Effector memory CD8-positive, alpha-beta T cell (primary cell): ENCODE results near the gene C1QTNF1.
A peak's percentile ranks its signal among the peaks of the same experiment; 100 is the strongest.

Experiments
- ATAC-seq: fragments of 150-1000 bp; cut with Tn5 transposase; replicated peaks from 2 replicates; pipeline ENCODE4 v1.10.0; 2021; ENCODE audit warnings: mild to moderate bottlenecking, moderate library complexity
- DNase-seq, 3 experiments: peaks; one replicate each; pipeline ENCODE4 v3.0.0; 2021
- H3K27ac Mint-ChIP-seq, 2 donors: one replicate each; pipeline ENCODE4 v1.8.0; 2022; ENCODE audit warnings: mild to moderate bottlenecking in 2 of 2, mixed read lengths in 2 of 2, moderate library complexity in 2 of 2
- H3K27me3 Mint-ChIP-seq, 2 donors: one replicate each; pipeline ENCODE4 v1.8.0; 2022; ENCODE audit warnings: mixed read lengths in 2 of 2
- H3K36me3 Mint-ChIP-seq: one replicate; pipeline ENCODE4 v1.8.0; 2022; ENCODE audit warnings: mild to moderate bottlenecking, moderate library complexity, mixed read lengths; ENCODE audit not compliant: insufficient read depth
- H3K4me1 Mint-ChIP-seq, 2 donors: one replicate each; pipeline ENCODE4 v1.8.0; 2022; ENCODE audit warnings: low read depth in 2 of 2, mixed read lengths in 2 of 2
- H3K4me3 Mint-ChIP-seq, 2 donors: one replicate each; pipeline ENCODE4 v1.8.0; 2022; ENCODE audit warnings: mild to moderate bottlenecking in 2 of 2, mixed read lengths in 2 of 2, moderate library complexity in 2 of 2
- H3K9me3 Mint-ChIP-seq, 2 donors: one replicate each; pipeline ENCODE4 v1.8.0; 2022; ENCODE audit warnings: mixed read lengths in 2 of 2

C1QTNF1 gene

GRCh38 chr17:78986649-78987328, 37.2 kb upstream of the C1QTNF1 start:
- no peak for ATAC-seq
- Mint-ChIP-seq H3K4me1 (peaks cover 6 to 9% of the 10 kb centered on the region in 2 donors), H3K27me3 (no peaks in the 10 kb centered on the region), H3K36me3 (peaks cover 28% of the 10 kb centered on the region), H3K4me3 (no peak overlapping the region), H3K9me3 (no peaks in the 10 kb centered on the region), H3K27ac (no peak overlapping the region)
- DNase-seq, result no peak

DNA sequence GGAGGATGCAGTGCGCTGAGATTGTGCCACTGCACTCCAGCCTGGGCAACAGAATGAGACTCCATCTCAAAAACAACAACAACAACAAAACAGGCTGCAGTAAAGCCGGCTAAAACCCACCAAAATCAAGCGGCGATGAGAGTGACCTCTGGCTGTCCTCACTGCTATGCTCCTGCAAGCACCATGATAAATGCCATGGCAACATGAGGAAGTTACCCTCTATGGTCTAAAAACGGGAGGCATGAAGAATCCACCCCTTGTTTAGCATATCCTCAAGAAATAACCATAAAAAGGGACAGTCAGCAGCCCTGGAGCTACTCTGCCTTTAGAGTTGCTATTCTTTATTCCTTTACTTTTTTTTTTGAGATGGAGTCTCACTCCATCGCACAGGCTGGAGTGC, 35.8 kb upstream of the C1QTNF1 start:
- Mint-ChIP-seq H3K36me3 (peaks cover 34% of the 10 kb centered on the region), H3K9me3 (no peaks in the 10 kb centered on the region), H3K27ac (no peak overlapping the region), H3K4me3 (no peak overlapping the region), H3K4me1 (peaks cover 11 to 14% of the 10 kb centered on the region in 2 donors), H3K27me3 (no peaks in the 10 kb centered on the region)
- no peak for DNase-seq
- no peak for ATAC-seq

DNA sequence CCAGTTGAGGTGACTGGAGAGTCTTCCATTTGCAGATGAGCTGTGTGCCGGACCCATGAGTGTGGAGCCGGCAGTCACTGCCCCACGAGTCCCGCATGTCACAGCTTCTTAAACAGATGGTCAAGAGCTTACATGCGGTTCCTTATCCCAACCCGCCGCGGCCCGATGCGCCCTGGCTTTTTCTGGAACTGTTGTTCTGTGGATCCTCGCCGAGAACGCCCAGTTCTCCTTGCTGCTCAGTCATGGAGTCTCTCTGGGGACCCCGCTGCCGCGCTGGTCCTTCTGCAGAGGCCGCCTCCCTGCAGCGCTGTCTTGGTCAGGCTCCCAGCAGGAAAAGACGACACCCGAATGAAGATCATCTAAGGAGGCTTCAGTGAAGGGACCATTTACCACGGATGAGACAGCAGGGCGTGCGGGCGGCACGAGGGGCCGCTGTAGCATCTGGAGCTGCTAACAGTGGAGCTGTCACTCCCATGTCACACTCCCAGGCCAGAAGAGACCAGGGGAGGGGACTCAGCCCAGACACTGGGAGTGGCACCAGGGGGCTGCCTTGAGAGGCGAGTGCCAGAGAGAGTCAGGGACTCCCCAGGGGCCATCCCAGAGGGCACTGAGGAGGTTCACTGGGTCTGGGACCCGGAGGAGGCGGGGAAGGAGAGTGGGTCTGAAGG, 33.5 kb upstream of the C1QTNF1 start:
- Mint-ChIP-seq H3K9me3 (no peaks in the 10 kb centered on the region), H3K27me3 (no peaks in the 10 kb centered on the region), H3K4me3 (no peak overlapping the region), H3K4me1 (peaks cover 11 to 16% of the 10 kb centered on the region in 2 donors), H3K36me3 (peaks cover 40% of the 10 kb centered on the region), H3K27ac (peak overlapping the region in 1 of 2 donors; percentile 46)
- DNase-seq, result no peak
- ATAC-seq, result no peak

DNA sequence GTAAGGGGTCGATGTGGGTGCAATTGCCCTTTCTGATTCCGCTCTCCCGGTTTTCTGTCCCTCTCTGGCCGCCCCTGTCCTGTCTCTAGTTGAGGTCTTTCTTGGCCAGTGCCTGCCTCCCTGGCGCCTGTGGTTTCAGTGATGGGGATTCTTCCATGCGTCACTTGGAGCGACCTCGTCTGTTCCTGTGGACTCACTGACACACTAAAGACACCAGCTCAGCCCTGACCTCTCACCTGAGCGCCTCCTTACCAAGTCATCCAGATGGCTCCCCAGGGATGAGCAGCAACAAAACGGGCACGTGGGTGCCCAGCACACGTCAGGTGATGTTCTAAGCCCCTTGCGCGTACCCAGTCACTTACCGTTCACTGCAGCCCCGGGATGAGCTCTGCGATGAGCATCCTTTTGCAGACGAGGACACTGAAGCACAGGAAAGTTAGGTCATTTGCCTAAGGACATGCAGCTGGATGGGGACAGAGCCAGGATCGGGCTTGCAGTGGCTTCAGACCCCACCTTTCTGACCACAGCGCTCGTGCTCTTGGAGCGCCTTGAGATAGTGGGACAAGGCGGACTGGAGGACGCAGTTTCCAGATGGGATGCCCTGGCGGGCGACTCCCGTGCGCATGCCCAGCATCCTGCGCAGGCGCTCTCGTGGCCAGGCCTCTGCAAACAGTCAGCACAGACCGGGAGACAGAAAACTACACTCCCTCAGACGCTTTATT, 32.8 kb upstream of the C1QTNF1 start:
- DNase-seq (no peak), ATAC-seq (no peak)
- no peaks in the 10 kb centered on the region for H3K9me3 Mint-ChIP-seq
- H3K27ac Mint-ChIP-seq, result no peak overlapping the region
- H3K4me1 Mint-ChIP-seq, result peaks cover 11 to 16% of the 10 kb centered on the region in 2 donors
- no peak overlapping the region for H3K4me3 Mint-ChIP-seq
- H3K36me3 Mint-ChIP-seq, result peaks cover 47% of the 10 kb centered on the region
- H3K27me3 Mint-ChIP-seq, result no peaks in the 10 kb centered on the region

DNA sequence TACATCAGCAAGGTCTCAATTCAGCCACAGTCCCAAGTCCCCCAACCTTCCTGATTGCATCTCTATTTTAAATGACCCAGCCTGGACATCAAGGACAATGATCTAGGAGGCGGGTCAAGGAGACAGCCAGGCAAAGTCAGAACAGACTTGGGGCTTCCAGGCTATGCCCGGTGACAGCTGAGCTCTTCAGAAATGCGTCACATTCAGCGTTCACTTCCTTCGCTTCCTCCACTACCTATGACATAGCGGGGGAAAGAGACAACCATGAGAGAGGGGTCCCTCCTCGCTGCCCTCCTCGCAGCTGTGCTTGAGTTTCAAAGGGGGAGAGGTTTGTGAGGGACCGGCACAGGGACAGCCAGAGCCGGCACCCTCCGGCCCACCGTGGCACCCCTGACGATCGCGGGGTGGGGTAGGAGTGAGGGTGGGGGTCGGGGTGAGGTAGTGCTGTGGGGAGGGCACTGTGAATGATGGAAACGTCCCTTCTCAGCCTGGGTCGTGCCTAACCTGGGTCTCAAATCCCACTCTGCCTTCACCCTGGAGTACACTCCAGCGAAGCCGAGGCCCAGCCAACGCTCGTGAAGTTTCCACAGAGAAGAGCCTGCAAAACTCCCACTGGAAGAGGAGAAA, 31.9 kb upstream of the C1QTNF1 start:
- Mint-ChIP-seq H3K27me3 (no peaks in the 10 kb centered on the region), H3K36me3 (peaks cover 51% of the 10 kb centered on the region), H3K9me3 (no peaks in the 10 kb centered on the region), H3K4me1 (peaks cover 5 to 8% of the 10 kb centered on the region in 2 donors), H3K4me3 (no peak overlapping the region), H3K27ac (no peak overlapping the region)
- ATAC-seq, result no peak
- DNase-seq, result no peak

DNA sequence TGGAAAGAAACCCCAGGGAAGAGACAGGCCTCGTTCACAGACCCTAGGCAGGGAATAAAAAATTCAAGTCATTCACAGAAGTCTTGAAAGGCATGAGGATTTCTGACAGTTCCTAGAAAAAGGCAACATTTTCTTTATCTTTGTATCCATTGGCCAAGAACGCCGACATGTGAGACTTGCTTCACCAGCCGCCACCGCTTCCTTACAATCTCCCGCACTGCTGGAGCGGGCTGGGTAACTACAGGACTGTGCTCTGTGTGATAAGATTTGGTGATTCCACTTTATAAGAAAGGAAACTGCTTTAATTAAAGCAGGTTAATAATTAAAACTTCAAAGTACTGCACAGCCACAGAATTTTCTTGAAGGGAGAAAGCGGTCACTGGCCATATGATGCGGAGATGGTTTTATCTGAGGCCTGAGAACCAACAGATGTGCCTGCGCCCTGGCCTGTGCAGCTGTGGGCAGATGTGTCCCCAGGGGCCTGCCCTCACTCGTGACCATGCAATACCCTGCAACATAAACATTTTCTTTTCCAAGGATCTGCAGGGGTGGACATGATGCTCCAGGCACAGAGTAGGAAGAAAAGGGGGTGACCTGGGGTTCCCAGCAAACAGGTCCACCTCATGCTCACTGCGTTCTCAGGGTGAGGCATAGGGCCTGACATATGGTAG, 31.3 kb upstream of the C1QTNF1 start:
- ATAC-seq (no peak), DNase-seq (no peak)
- Mint-ChIP-seq H3K9me3 (no peaks in the 10 kb centered on the region), H3K4me3 (no peak overlapping the region), H3K27ac (no peak overlapping the region), H3K4me1 (peaks cover 5 to 7% of the 10 kb centered on the region in 2 donors), H3K36me3 (peaks cover 54% of the 10 kb centered on the region), H3K27me3 (no peaks in the 10 kb centered on the region)

- Mint-ChIP-seq H3K36me3 (peaks cover 50% of the 10 kb centered on the region), H3K27me3 (no peaks in the 10 kb centered on the region), H3K9me3 (no peaks in the 10 kb centered on the region), H3K4me1 (peaks cover 5 to 7% of the 10 kb centered on the region in 2 donors), H3K27ac (no peak overlapping the region), H3K4me3 (no peak overlapping the region)
- DNase-seq (peak; percentile 31 to 43 (median 35)), ATAC-seq (peak; percentile 58)
Observed at GRCh38 chr17:78993241-78993956, 30.6 kb upstream of the C1QTNF1 start.

DNA sequence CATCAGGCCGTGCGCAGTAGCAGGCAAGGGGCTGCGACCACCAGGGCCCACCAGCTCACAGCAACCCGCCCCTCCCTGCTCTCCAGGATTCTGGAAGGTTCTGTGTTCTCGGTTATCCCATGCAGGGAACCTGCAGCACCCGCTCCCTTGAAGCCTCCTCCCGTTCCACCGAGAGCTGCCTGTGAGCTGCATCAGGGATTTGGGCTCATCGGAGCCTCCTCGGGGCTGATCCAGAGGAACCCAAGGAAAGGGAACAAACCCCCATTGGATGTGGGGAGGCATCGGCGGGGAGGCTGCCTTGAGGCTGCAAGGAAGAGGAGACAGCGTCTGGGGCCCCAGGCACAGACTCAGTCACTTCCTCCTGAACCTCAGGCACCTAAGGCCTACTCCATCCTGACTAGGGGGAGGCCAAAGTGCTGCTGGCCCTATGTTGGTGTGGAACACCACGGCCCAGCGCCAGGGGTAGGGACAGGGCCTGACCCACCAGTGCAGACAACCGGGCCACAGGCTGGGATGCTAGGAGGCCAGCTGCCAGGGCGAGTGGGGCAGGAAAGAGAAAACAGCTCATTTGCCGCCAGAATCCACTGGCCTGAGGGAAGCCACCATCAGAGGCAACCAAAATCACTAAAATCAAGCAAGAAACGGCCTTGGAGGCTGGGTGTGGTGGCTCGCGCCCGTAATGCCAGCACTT, 29.8 kb upstream of the C1QTNF1 start:
- peaks cover 5 to 7% of the 10 kb centered on the region in 2 donors for H3K4me1 Mint-ChIP-seq
- no peaks in the 10 kb centered on the region for H3K27me3 Mint-ChIP-seq
- no peak overlapping the region for H3K4me3 Mint-ChIP-seq
- ATAC-seq (no peak), DNase-seq (no peak)
- no peaks in the 10 kb centered on the region for H3K9me3 Mint-ChIP-seq
- no peak overlapping the region for H3K27ac Mint-ChIP-seq
- peaks cover 51% of the 10 kb centered on the region for H3K36me3 Mint-ChIP-seq

DNA sequence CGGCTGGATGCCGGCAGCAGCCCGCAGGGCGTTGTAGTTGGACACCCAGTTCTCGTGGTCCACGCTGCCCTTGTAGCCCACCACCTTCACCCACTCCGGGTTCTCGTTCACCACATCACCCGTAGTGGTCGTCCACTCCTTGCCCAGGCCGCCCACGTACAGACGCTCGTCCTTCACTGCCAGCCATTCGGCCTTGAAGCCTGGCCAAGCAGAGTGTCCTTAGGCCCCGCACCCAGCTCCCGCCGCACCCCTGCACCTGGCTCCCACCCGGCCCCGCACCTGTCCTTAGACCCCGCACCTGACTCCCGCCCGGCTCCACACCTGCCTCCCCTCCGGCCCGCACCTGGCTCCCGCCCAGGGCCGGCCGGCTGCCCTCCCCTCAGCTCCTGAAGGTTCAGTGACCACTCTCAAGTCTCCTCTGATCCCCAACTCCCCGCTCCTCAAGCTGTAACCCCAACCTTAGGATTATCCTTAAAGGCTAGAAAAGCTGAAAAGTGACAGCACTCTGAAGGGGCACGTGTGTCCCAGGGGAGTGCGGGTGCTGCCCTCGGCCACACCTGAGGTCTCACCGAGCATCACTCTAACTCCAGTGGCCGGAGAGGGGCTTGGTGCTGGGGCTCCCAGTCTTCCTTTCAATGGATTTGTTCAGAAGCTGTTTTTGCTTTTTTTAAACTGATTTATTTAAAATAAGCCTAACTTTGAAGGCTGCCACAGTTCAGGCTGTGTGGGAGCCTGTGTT, 28.8 kb upstream of the C1QTNF1 start:
- DNase-seq, result no peak
- Mint-ChIP-seq H3K4me3 (no peak overlapping the region), H3K36me3 (peaks cover 45% of the 10 kb centered on the region), H3K9me3 (no peaks in the 10 kb centered on the region), H3K27me3 (no peaks in the 10 kb centered on the region), H3K27ac (peak overlapping the region; percentile 51 to 62), H3K4me1 (peaks cover 5 to 7% of the 10 kb centered on the region in 2 donors)
- no peak for ATAC-seq

DNA sequence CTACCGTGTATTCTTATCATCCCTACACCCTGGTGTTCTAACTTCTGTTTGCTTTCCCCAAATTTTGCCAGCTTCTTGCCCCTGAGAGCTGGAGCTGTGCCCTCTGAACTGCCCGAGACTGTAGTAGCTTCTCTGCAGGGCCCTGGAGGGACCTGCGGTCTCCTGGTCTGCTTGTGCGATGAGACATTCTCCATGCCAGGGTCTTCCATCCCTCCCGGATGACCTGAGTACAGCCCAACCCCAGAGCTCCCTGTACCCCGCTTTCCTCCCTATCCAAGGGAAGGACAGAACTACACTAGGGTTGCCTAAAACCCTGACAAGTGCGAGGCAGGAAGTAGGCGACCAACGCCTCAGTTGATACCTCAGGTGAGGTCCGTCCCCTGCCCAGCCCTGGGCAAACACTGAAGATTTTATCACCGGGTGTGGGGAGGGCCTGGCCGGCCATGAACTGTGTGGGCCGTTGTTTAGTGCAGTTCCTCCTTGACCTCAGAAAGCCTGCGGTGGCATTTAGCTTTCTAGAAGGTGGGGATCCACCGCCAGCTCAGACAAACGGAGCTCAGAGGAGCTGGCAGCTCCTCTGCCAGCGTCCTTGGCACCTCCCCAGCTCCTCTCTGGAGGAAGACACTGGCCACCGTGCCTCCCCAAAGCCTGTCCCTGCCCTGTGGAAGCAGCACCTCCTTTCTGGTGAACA, 28.1 kb upstream of the C1QTNF1 start:
- H3K27ac Mint-ChIP-seq, result peak overlapping the region; percentile 51 to 62
- H3K36me3 Mint-ChIP-seq, result peaks cover 39% of the 10 kb centered on the region
- DNase-seq, result no peak
- no peaks in the 10 kb centered on the region for H3K9me3 Mint-ChIP-seq
- no peak overlapping the region for H3K4me3 Mint-ChIP-seq
- ATAC-seq, result no peak
- no peaks in the 10 kb centered on the region for H3K27me3 Mint-ChIP-seq
- H3K4me1 Mint-ChIP-seq, result peaks cover 10 to 11% of the 10 kb centered on the region in 2 donors

DNA sequence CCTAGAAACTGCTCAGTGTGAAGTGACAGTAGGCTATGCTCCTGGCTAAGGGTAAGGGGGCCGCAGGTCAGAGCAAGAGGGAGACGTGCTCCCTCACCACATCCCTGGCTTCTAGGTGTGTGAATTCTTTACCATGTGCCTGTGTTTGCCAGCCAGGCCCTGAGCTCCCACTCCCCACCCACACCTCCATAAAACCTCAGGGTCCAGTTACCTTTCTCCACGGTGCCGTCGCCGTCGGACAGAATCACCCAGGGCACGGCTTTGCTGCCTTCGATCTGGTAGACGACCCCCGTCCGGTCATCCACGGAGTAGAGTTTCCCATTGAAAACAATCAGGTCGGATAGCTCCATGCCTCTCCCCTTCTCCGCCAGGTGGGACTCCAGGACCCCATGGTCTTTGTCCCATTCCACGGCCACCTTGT, 27.2 kb upstream of the C1QTNF1 start:
- Mint-ChIP-seq H3K4me3 (no peak overlapping the region), H3K9me3 (no peaks in the 10 kb centered on the region), H3K27me3 (no peaks in the 10 kb centered on the region), H3K4me1 (peaks cover 16 to 17% of the 10 kb centered on the region in 2 donors), H3K27ac (peak overlapping the region in 1 of 2 donors; percentile 55), H3K36me3 (peaks cover 39% of the 10 kb centered on the region)
- no peak for ATAC-seq
- no peak for DNase-seq
